GM23338 (cell line): ENCODE results near the gene ASAP2. TPM values are rescaled to one million over a fixed set of nuclear protein-coding genes. Genes with fewer than 3 reads are reported as not detected.

Experiments
- ATAC-seq: fragments of 200-7000 bp; cut with Tn5 transposase; 3 replicates; pipeline ENCODE4 v1.9.1; 2020
- DNase-seq: peaks from one replicate; pipeline ENCODE4 v3.0.0-alpha.2; 2015; ENCODE audit warnings: low spot score
- H2AFZ ChIP-seq: fragments of 200-600 bp; sonication (generic); 2 replicates; pipeline ENCODE4 v1.8.0; 2016; ENCODE audit warnings: antibody characterized with exemption, mild to moderate bottlenecking, moderate library complexity
- H3F3A ChIP-seq: fragments of 200-600 bp; sonication (generic); replicated peaks from 2 replicates; pipeline ENCODE4 v1.8.0; 2017; ENCODE audit warnings: antibody characterized with exemption, mixed run types, low read depth
- H3K27ac ChIP-seq: fragments of 200-600 bp; sonication (generic); 2 replicates; pipeline ENCODE4 v1.6.1; 2016; ENCODE audit warnings: low read depth
- H3K27me3 ChIP-seq: fragments of 200-600 bp; sonication (generic); 2 replicates; pipeline ENCODE4 v1.8.0; 2016; ENCODE audit warnings: mild to moderate bottlenecking, mixed run types, moderate library complexity; ENCODE audit not compliant: insufficient read depth
- H3K36me3 ChIP-seq: fragments of 200-600 bp; sonication (generic); 2 replicates; pipeline ENCODE4 v1.8.0; 2016; ENCODE audit warnings: mild to moderate bottlenecking; ENCODE audit not compliant: insufficient read depth
- H3K4me1 ChIP-seq: fragments of 200-600 bp; sonication (generic); 2 replicates; pipeline ENCODE4 v1.8.0; 2016; ENCODE audit warnings: mild to moderate bottlenecking, moderate library complexity; ENCODE audit not compliant: insufficient read depth
- H3K4me2 ChIP-seq: fragments of 200-600 bp; sonication (generic); 2 replicates; pipeline ENCODE4 v1.7.1; 2017; ENCODE audit warnings: mixed run types
- H3K4me3 ChIP-seq: fragments of 200-600 bp; sonication (generic); 2 replicates; pipeline ENCODE4 v1.6.1; 2016; ENCODE audit warnings: mixed run types
- H3K79me2 ChIP-seq: fragments of 200-600 bp; sonication (generic); replicated peaks from 2 replicates; pipeline ENCODE4 v1.8.0; 2017; ENCODE audit warnings: mild to moderate bottlenecking; ENCODE audit not compliant: insufficient read depth
- H3K9me2 ChIP-seq: fragments of 200-600 bp; sonication (generic); 2 replicates; pipeline ENCODE4 v1.8.0; 2017; ENCODE audit not compliant: insufficient read depth
- H4K20me1 ChIP-seq: fragments of 200-600 bp; sonication (generic); replicated peaks from 2 replicates; pipeline ENCODE4 v1.8.0; 2017; ENCODE audit warnings: mild to moderate bottlenecking; ENCODE audit not compliant: insufficient read depth
- H3K27ac Mint-ChIP-seq: 2 replicates; pipeline ENCODE4 v1.8.0; 2020; ENCODE audit warnings: inconsistent platforms, mild to moderate bottlenecking, moderate library complexity, mixed read lengths
- H3K27me3 Mint-ChIP-seq: 3 replicates; pipeline ENCODE4 v1.8.0; 2022; ENCODE audit warnings: low read depth, mild to moderate bottlenecking, moderate library complexity, mixed read lengths, inconsistent platforms; ENCODE audit not compliant: insufficient read depth, poor library complexity
- H3K36me3 Mint-ChIP-seq: 3 replicates; pipeline ENCODE4 v1.8.0; 2021; ENCODE audit warnings: low read depth, mild to moderate bottlenecking, inconsistent platforms, moderate library complexity, mixed read lengths
- H3K4me1 Mint-ChIP-seq: 3 replicates; pipeline ENCODE4 v1.8.0; 2020; ENCODE audit warnings: mild to moderate bottlenecking, inconsistent platforms, mixed read lengths
- H3K4me3 Mint-ChIP-seq: 3 replicates; pipeline ENCODE4 v1.8.0; 2021; ENCODE audit warnings: moderate library complexity, mild to moderate bottlenecking, inconsistent platforms, mixed read lengths
- H3K9me3 Mint-ChIP-seq: 3 replicates; pipeline ENCODE4 v1.8.0; 2020; ENCODE audit warnings: moderate library complexity, mild to moderate bottlenecking, inconsistent platforms, mixed read lengths
- CREB1 ChIP-seq: fragments of 250-450 bp; sonication (Bioruptor Pico); IDR thresholded peaks from 2 replicates; pipeline ENCODE4 v1.5.0; 2020; ENCODE audit warnings: low read depth, mild to moderate bottlenecking, moderate library complexity
- EZH2 ChIP-seq: fragments of 200-600 bp; sonication (generic); IDR thresholded peaks from one replicate; pipeline ENCODE4 v1.8.0; 2017; ENCODE audit warnings: antibody characterized with exemption, mild to moderate bottlenecking, low read depth; ENCODE audit not compliant: unreplicated experiment
- EZH2phosphoT487 ChIP-seq: fragments of 200-600 bp; sonication (generic); IDR thresholded peaks from one replicate; pipeline ENCODE4 v1.8.1; 2018; ENCODE audit warnings: antibody characterized with exemption; ENCODE audit not compliant: unreplicated experiment
- JUNB ChIP-seq: IDR thresholded peaks from one replicate; pipeline ENCODE4 v1.6.1; 2016; ENCODE audit warnings: antibody characterized with exemption; ENCODE audit not compliant: unreplicated experiment
- NANOG ChIP-seq: IDR thresholded peaks from 2 replicates; pipeline ENCODE4 v1.6.1; 2016; ENCODE audit warnings: antibody characterized with exemption, borderline replicate concordance
- POLR2AphosphoS5 ChIP-seq: IDR thresholded peaks from 2 replicates; pipeline ENCODE4 v1.6.1; 2016; ENCODE audit warnings: antibody characterized with exemption, low read depth
- STAT1 ChIP-seq: IDR thresholded peaks from one replicate; pipeline ENCODE4 v1.6.1; 2016; ENCODE audit warnings: antibody characterized with exemption; ENCODE audit not compliant: unreplicated experiment
- ZNF114 ChIP-seq: fragments of 250-450 bp; sonication (Bioruptor Pico); IDR thresholded peaks from 2 replicates; pipeline ENCODE4 v1.5.0; 2020; ENCODE audit warnings: mild to moderate bottlenecking, moderate library complexity
- ZNF331 ChIP-seq: fragments of 250-450 bp; sonication (Bioruptor Pico); IDR thresholded peaks from 2 replicates; pipeline ENCODE4 v1.5.0; 2020; ENCODE audit warnings: low read depth, mild to moderate bottlenecking, moderate library complexity
- polyA plus RNA-seq: library from polyadenylated mRNA; unstranded; fragments of >200 nt; fragmentation: Nextera tagmentation; extraction: Ambion mirVana; gene quantifications from 2 replicates; pipeline ENCODE4 v1.2.1, GENCODE V29; 2016
- total RNA-seq: library from RNA; depleted of rRNA; stranded (reverse); fragments of >200 nt; shearing (Covaris generic); gene quantifications from 2 replicates; pipeline ENCODE4 v1.2.3, GENCODE V29; 2014
- TF ChIP-seq, protein P1 (sequence below), 2 experiments: fragments of 200-600 bp in 1 of 2; sonication (generic) in 1 of 2; conservative IDR thresholded peaks; 2 replicates each; pipeline versions ENCODE4 v1.5.1 to v1.6.1; 2016 to 2017; ENCODE audit warnings: antibody characterized with exemption in 2 of 2, low read depth in 2 of 2, mild to moderate bottlenecking in 2 of 2, moderate library complexity in 1 of 2
- TF ChIP-seq, protein P2 (sequence below): IDR thresholded peaks from 2 replicates; pipeline ENCODE4 v1.6.1; 2016; ENCODE audit warnings: antibody characterized with exemption
- TF ChIP-seq, protein P3 (sequence below): IDR thresholded peaks from one replicate; pipeline ENCODE4 v1.6.1; 2018; ENCODE audit warnings: antibody characterized with exemption; ENCODE audit not compliant: unreplicated experiment
- TF ChIP-seq, protein P4 (sequence below): fragments of 250-450 bp; sonication (Bioruptor Pico); IDR thresholded peaks from 2 replicates; pipeline ENCODE4 v1.5.0; 2020; ENCODE audit warnings: mild to moderate bottlenecking, moderate library complexity

The ASAP2 gene
- total and polyA plus RNA-seq, 2 experiments from 2014 or later = 2.6 to 15.6 TPM

DNA sequence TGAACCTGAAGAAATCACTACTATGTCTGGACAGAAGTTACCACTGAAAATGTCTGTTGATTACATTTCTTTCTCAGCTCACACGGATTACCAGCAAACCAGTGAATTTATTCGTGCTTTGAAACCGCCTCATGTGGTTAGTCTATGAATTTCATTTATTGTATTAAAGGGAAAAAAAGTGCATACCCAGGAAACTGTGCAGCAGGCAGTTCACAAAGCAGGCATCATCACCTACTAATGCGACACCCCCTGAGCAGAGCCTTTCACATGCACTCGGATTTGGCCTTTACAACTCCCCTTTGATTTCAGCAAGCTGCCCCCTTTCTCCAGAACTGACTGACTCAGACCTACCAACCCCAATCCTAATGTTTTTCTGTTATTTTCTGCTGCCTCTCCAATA lies 236.9 kb downstream of the ASAP2 start:
- Histone ChIP-seq H3K4me3 (no peak overlapping the region), H3K79me2 (no peaks in the 10 kb centered on the region), H3K27ac (no peak overlapping the region), H3K4me1 (no peaks in the 10 kb centered on the region), H3K27me3 (no peaks in the 10 kb centered on the region), H3K9me2 (no peaks in the 10 kb centered on the region), H3K4me2 (no peak overlapping the region), H3K36me3 (peaks cover 42% of the 10 kb centered on the region), H2AFZ (no peak overlapping the region), H3F3A (no peaks in the 10 kb centered on the region), H4K20me1 (no peaks in the 10 kb centered on the region; the same call in none of the 2 replicates)
- TF ChIP-seq, protein P1, sequence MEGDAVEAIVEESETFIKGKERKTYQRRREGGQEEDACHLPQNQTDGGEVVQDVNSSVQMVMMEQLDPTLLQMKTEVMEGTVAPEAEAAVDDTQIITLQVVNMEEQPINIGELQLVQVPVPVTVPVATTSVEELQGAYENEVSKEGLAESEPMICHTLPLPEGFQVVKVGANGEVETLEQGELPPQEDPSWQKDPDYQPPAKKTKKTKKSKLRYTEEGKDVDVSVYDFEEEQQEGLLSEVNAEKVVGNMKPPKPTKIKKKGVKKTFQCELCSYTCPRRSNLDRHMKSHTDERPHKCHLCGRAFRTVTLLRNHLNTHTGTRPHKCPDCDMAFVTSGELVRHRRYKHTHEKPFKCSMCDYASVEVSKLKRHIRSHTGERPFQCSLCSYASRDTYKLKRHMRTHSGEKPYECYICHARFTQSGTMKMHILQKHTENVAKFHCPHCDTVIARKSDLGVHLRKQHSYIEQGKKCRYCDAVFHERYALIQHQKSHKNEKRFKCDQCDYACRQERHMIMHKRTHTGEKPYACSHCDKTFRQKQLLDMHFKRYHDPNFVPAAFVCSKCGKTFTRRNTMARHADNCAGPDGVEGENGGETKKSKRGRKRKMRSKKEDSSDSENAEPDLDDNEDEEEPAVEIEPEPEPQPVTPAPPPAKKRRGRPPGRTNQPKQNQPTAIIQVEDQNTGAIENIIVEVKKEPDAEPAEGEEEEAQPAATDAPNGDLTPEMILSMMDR (conservative IDR thresholded peaks at IDR 0.05; ENCODE audit: low read depth in 2 of 2) = no peak
- TF ChIP-seq, protein P2, sequence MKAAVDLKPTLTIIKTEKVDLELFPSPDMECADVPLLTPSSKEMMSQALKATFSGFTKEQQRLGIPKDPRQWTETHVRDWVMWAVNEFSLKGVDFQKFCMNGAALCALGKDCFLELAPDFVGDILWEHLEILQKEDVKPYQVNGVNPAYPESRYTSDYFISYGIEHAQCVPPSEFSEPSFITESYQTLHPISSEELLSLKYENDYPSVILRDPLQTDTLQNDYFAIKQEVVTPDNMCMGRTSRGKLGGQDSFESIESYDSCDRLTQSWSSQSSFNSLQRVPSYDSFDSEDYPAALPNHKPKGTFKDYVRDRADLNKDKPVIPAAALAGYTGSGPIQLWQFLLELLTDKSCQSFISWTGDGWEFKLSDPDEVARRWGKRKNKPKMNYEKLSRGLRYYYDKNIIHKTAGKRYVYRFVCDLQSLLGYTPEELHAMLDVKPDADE = no peak
- TF ChIP-seq EZH2phosphoT487 (no peak), ZNF114 (CRISPR knock-in tag) (no peak), ZNF331 (CRISPR knock-in tag) (no peak), POLR2AphosphoS5 (no peak), STAT1 (no peak), EZH2 (no peak), JUNB (no peak), CREB1 (CRISPR knock-in tag) (no peak), NANOG (no peak)
- TF ChIP-seq, protein P3, sequence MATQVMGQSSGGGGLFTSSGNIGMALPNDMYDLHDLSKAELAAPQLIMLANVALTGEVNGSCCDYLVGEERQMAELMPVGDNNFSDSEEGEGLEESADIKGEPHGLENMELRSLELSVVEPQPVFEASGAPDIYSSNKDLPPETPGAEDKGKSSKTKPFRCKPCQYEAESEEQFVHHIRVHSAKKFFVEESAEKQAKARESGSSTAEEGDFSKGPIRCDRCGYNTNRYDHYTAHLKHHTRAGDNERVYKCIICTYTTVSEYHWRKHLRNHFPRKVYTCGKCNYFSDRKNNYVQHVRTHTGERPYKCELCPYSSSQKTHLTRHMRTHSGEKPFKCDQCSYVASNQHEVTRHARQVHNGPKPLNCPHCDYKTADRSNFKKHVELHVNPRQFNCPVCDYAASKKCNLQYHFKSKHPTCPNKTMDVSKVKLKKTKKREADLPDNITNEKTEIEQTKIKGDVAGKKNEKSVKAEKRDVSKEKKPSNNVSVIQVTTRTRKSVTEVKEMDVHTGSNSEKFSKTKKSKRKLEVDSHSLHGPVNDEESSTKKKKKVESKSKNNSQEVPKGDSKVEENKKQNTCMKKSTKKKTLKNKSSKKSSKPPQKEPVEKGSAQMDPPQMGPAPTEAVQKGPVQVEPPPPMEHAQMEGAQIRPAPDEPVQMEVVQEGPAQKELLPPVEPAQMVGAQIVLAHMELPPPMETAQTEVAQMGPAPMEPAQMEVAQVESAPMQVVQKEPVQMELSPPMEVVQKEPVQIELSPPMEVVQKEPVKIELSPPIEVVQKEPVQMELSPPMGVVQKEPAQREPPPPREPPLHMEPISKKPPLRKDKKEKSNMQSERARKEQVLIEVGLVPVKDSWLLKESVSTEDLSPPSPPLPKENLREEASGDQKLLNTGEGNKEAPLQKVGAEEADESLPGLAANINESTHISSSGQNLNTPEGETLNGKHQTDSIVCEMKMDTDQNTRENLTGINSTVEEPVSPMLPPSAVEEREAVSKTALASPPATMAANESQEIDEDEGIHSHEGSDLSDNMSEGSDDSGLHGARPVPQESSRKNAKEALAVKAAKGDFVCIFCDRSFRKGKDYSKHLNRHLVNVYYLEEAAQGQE = no peak
- TF ChIP-seq, protein P4, sequence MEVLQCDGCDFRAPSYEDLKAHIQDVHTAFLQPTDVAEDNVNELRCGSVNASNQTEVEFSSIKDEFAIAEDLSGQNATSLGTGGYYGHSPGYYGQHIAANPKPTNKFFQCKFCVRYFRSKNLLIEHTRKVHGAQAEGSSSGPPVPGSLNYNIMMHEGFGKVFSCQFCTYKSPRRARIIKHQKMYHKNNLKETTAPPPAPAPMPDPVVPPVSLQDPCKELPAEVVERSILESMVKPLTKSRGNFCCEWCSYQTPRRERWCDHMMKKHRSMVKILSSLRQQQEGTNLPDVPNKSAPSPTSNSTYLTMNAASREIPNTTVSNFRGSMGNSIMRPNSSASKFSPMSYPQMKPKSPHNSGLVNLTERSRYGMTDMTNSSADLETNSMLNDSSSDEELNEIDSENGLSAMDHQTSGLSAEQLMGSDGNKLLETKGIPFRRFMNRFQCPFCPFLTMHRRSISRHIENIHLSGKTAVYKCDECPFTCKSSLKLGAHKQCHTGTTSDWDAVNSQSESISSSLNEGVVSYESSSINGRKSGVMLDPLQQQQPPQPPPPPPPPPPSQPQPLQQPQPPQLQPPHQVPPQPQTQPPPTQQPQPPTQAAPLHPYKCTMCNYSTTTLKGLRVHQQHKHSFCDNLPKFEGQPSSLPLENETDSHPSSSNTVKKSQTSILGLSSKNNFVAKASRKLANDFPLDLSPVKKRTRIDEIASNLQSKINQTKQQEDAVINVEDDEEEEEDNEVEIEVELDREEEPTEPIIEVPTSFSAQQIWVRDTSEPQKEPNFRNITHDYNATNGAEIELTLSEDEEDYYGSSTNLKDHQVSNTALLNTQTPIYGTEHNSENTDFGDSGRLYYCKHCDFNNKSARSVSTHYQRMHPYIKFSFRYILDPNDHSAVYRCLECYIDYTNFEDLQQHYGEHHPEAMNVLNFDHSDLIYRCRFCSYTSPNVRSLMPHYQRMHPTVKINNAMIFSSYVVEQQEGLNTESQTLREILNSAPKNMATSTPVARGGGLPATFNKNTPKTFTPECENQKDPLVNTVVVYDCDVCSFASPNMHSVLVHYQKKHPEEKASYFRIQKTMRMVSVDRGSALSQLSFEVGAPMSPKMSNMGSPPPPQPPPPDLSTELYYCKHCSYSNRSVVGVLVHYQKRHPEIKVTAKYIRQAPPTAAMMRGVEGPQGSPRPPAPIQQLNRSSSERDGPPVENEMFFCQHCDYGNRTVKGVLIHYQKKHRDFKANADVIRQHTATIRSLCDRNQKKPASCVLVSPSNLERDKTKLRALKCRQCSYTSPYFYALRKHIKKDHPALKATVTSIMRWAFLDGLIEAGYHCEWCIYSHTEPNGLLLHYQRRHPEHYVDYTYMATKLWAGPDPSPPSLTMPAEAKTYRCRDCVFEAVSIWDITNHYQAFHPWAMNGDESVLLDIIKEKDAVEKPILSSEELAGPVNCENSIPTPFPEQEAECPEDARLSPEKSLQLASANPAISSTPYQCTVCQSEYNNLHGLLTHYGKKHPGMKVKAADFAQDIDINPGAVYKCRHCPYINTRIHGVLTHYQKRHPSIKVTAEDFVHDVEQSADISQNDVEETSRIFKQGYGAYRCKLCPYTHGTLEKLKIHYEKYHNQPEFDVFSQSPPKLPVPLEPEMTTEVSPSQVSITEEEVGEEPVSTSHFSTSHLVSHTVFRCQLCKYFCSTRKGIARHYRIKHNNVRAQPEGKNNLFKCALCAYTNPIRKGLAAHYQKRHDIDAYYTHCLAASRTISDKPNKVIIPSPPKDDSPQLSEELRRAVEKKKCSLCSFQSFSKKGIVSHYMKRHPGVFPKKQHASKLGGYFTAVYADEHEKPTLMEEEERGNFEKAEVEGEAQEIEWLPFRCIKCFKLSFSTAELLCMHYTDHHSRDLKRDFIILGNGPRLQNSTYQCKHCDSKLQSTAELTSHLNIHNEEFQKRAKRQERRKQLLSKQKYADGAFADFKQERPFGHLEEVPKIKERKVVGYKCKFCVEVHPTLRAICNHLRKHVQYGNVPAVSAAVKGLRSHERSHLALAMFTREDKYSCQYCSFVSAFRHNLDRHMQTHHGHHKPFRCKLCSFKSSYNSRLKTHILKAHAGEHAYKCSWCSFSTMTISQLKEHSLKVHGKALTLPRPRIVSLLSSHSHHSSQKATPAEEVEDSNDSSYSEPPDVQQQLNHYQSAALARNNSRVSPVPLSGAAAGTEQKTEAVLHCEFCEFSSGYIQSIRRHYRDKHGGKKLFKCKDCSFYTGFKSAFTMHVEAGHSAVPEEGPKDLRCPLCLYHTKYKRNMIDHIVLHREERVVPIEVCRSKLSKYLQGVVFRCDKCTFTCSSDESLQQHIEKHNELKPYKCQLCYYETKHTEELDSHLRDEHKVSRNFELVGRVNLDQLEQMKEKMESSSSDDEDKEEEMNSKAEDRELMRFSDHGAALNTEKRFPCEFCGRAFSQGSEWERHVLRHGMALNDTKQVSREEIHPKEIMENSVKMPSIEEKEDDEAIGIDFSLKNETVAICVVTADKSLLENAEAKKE (CRISPR knock-in tag) = no peak
- ATAC-seq = no peak
- no peak overlapping the region for H3K4me3 Mint-ChIP-seq
- DNase-seq = no peak
- no peaks in the 10 kb centered on the region for H3K27me3 Mint-ChIP-seq
- H3K36me3 Mint-ChIP-seq = peaks cover 69% of the 10 kb centered on the region
- no peaks in the 10 kb centered on the region for H3K9me3 Mint-ChIP-seq
- H3K4me1 Mint-ChIP-seq = no peaks in the 10 kb centered on the region
- no peak overlapping the region for H3K27ac Mint-ChIP-seq
